AG09319 (cell line): ENCODE results near the gene P2RY6.

Experiments
- DNase-seq: peaks from one replicate; pipeline ENCODE4 v3.0.0-alpha.2; 2010; ENCODE audit warnings: low read depth; ENCODE audit errors: extremely low read depth
- TF ChIP-seq, protein P1 (sequence below): IDR thresholded peaks from 2 replicates; pipeline ENCODE4 v1.5.1; 2011; ENCODE audit warnings: low read depth, mild to moderate bottlenecking, inconsistent platforms, low read length, moderate library complexity

The P2RY6 gene

DNA sequence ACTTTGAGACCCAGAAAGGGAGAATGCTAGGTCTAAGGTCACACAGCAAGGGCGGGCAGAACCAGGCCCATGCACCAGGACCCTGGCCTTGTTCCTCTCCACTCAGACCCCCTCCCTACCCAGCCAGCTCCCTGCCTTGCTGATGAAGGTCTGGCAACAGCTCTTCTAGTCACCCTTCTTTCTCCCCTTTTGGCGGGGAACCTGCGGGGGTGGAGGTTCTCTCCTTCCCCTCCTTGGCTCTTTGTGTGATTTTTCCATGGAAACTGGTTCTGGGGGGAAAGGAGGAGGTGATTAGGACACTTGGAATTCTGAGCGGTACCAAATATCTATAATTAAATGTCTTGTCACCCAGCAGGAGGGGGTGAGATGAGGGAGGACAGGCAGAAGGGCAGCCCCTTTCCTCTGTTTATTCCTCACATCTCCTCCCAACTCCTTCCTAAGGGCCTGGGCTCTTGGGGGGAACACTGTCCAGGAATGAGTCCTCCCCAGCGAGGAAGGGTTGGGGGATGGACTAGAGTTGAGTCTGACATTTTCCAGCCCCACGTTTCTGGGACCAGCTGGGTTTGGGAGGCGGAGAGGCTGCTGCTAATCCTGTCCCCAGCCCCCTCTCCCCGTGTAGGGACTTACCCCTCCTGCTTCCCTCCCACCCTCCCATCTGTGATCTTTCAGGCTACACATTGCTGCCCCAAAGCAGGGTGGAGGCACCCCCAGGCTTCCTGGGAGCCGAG, 43.3 kb downstream of the P2RY6 start:
- TF ChIP-seq, protein P1, sequence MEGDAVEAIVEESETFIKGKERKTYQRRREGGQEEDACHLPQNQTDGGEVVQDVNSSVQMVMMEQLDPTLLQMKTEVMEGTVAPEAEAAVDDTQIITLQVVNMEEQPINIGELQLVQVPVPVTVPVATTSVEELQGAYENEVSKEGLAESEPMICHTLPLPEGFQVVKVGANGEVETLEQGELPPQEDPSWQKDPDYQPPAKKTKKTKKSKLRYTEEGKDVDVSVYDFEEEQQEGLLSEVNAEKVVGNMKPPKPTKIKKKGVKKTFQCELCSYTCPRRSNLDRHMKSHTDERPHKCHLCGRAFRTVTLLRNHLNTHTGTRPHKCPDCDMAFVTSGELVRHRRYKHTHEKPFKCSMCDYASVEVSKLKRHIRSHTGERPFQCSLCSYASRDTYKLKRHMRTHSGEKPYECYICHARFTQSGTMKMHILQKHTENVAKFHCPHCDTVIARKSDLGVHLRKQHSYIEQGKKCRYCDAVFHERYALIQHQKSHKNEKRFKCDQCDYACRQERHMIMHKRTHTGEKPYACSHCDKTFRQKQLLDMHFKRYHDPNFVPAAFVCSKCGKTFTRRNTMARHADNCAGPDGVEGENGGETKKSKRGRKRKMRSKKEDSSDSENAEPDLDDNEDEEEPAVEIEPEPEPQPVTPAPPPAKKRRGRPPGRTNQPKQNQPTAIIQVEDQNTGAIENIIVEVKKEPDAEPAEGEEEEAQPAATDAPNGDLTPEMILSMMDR = no peak
- no peak for DNase-seq

DNA sequence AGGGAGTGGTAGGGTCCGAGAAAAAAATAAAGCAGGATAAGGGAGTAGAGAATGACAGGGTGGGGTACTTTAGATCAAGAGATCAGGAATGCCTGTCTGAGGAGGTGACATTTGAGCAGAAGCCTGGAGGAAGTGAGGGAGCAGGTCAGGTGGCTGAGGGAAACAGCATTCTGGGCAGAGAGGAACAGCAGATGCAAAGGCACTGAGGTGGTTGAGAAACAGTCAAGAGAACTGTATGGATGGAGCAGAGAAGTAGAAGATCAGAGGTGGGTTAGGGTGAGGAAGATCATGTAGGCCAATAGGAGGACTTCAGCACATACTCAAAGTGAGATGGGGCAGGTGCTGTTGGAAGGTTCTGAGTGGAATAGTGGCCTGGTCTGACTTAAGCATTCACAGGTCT, 44.3 kb downstream of the P2RY6 start:
- TF ChIP-seq, protein P1 = no peak
- no peak for DNase-seq

DNA sequence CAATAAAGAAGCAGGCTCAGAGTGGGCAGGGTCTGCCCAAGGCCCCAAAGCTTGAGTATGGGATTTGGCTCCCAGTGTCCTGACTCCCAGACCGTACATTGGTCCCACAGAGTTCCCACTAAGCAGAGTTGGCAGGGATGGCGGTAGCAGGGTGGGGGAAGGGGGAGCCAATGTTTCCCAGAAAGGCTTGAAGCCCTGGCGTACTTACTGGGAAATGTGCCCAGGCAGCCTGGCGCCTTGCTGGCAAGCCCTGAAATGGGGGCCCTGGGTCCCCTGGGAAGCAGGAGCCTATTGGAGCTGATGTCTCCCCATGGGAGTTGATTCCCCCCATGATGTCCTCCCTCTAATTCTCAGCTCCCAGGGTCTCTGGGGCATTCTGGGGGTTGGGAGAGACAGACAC, 45.2 kb downstream of the P2RY6 start:
- no peak for DNase-seq
- TF ChIP-seq, protein P1 = no peak

DNA sequence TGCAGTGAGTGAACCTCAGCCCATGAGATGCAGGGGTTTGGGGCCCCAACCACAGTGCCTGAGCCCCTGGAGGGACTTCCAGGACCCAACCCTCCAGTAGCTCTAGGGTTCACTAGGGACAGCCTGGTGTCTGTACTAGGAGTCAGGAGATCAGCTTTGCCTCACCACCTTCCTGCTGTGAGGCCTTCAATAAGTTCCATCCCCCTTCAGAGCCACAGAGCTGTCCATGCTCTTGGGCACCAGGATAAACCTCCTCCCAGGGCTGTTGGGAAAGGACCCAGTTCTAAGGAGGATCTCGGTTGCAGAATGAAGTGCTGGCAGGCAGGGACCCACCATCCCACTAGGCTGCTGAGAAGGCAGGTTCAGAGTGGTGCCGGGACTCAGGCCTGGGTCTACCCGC, 45.7 kb downstream of the P2RY6 start:
- TF ChIP-seq, protein P1 = no peak
- DNase-seq = no peak

DNA sequence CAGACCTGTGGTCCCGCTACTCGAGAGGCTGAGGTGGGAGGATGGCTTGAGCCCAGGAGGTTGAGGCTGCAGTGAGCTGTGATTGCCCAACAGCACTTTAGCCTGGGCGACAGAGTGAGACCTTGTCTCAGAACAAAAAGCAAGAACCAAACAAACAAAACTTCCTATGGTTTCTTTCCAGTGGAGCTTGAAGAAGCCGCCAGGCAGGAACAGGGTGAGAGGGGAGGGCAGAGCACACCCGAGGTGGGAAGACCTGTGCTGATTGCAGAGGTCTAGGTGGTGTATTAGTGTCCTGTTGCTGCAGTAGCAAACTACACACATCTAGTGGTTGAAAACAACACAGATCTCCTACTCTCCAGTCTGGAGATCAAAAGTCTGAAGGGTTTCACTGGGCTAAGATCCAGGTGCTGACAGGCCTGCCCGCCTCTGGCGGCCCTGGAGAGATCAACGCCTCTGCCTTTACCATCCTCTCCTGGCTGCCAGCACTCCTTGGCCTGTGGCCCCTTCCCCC, 46.4 kb downstream of the P2RY6 start:
- no peak for DNase-seq
- TF ChIP-seq, protein P1 = no peak

DNA sequence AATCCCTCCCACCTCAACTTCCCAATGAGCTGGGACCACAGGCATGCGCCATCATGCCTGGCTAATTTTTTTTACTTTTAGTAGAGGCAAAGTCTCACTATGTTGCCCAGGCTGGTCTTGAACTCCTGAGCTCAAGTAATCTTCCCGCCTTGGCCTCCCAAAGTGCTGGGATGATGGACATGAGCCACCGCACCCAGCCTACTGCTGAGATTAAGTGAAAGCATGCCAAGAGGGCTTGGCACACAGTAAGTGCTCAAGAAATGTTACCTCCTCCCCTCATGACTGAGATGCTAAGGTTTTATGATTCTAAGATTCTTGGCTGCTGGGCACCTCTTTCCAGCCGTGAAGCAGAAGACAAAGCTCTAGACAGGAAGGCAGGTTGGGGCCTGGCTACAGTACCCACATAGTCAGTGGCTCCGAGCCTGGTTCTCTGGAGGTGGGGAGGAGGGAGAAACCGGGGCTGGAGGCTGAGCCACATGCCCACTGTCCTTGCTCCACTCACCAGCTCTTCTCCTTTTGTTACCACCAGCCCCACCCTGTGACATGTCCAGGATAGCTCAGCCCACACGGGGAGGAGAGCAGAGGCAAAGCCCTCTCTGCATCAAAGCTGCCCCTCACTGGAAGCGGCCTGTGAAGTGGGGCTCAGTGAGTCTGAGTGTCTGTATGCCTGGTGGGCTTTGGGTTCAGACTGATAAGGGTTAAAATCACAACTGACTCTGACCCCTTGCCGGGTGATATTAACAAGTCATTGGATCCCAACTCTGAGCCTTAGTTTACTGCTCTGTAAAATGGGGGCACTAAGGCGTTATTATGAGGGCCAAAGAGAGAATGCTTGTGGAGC, 48.8 kb downstream of the P2RY6 start:
- TF ChIP-seq, protein P1 = no peak
- no peak for DNase-seq
